Measurements from ENCODE around the gene SETDB1. TPM values are rescaled to one million over a fixed set of nuclear protein-coding genes. Genes with fewer than 3 reads are reported as not detected.

Gene SETDB1
- total RNA-seq, 2 experiments from 2014 or later, result 39.4 to 40.4 TPM

DNA sequence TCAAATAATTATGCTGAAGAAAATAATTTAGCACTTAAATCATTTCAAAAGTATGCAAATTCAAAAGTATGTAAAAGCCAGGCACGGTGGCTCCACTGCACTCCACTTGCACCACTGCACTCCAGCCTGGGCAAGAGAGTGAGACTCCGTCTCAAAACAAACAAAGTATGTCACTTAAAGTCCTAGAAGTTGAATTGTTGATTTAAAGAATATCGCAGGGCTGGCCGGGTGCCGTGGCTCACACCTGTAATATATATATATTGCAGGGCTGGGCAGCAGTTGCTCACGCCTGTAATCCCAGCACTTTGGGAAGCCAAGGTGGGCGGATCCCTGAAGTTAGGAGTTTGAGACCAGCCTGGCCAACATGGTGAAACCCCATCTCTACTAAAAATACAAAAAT is 8.8 kb upstream of the SETDB1 start:
- CTCF ChIA-PET, result interaction anchor here (0.5 kb wide), 1 partner anchor 1079 kb away, joined by 4 read pairs; no protein-coding TSS in a partner anchor
- no peaks in the 10 kb centered on the region for H3K9me3 ChIP-seq (ENCODE audit: control insufficient read depth in 1 of 2, insufficient read depth in 1 of 2, low read length in 2 of 2)
- H3K27me3 ChIP-seq (ENCODE audit: control insufficient read depth in 1 of 2, insufficient read depth in 2 of 2, low read length in 2 of 2), result no peaks in the 10 kb centered on the region
- no peak overlapping the region for H3K27ac Mint-ChIP-seq
- no peak for DNase-seq
- POLR2A ChIA-PET, result no interaction called here
- H3K4me1 Mint-ChIP-seq (ENCODE audit: low read depth), result peaks cover 4% of the 10 kb centered on the region
- H3K4me3 Mint-ChIP-seq, result no peak overlapping the region
- no peaks in the 10 kb centered on the region for H3K4me1 ChIP-seq (ENCODE audit: insufficient read depth, low read length)
- TF ChIP-seq CTCF (IDR thresholded peaks at IDR 0.05), result no peak
- H3K36me3 ChIP-seq (ENCODE audit: insufficient read depth, low read length), result no peaks in the 10 kb centered on the region
- ATAC-seq (ENCODE audit: poor library complexity), result no peak
- intact Hi-C loops (cut with DNase I, micrococcal nuclease), result no loop called here
- H3K27me3 Mint-ChIP-seq, result no peaks in the 10 kb centered on the region
- no peak overlapping the region for H3K4me3 ChIP-seq (ENCODE audit: low read length)
- H3K27ac ChIP-seq (ENCODE audit: low read depth in 1 of 2, low read length in 2 of 2), result no peak overlapping the region
- H3K9me3 Mint-ChIP-seq, result no peaks in the 10 kb centered on the region
- no peaks in the 10 kb centered on the region for H3K36me3 Mint-ChIP-seq (ENCODE audit: low read depth)

DNA sequence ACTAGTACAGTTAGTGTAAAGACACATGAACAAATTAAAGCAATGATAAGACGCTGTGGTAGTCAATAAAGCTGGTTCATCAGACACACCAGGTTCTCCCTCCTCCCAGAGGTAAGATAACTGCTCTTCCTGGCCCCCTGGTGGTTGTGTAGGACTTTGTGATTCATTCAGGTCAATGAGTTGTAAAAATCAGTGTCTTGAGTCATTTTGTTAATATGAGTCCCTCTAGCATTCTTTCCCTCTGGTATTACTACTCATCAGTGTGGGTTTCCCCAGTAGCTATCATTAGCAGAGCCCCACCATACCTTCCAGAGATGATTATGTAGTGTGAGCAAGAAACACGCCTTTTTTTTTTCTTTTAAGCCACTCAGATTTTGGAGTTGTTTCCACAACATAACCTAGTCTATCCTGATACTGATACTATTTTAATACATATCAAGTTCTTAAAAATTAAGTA is 3.6 kb upstream of the SETDB1 start:
- CTCF ChIA-PET, result interaction anchor here (0.5 to 1.6 kb wide), 25 partner anchors 8 to 388 kb away, joined by 3 to 7 read pairs (median 3); no protein-coding TSS in a partner anchor
- H3K4me3 Mint-ChIP-seq, result peak overlapping the region; percentile 42
- POLR2A ChIA-PET, result interaction anchor here (0.6 to 1.0 kb wide), 3 partner anchors 12 to 46 kb away, joined by 3 to 4 read pairs (median 3); partner anchors contain the start of gene ARNT

GRCh38 chr1:150925080-150925479 is 1.1 kb upstream of the SETDB1 start:
- Histone ChIP-seq H3K27ac (ENCODE audit: low read depth in 1 of 2, low read length in 2 of 2) (no peak overlapping the region), H3K4me1 (ENCODE audit: insufficient read depth, low read length) (peaks cover 15% of the 10 kb centered on the region), H3K9me3 (ENCODE audit: control insufficient read depth in 1 of 2, insufficient read depth in 1 of 2, low read length in 2 of 2) (no peaks in the 10 kb centered on the region), H3K36me3 (ENCODE audit: insufficient read depth, low read length) (peaks cover 23% of the 10 kb centered on the region), H3K27me3 (ENCODE audit: control insufficient read depth in 1 of 2, insufficient read depth in 2 of 2, low read length in 2 of 2) (no peaks in the 10 kb centered on the region), H3K4me3 (ENCODE audit: low read length) (peak overlapping the region; percentile 89)
- no peak for TF ChIP-seq CTCF (IDR thresholded peaks at IDR 0.05)
- ATAC-seq (ENCODE audit: poor library complexity), result no peak
- Mint-ChIP-seq H3K4me3 (peak overlapping the region; percentile 94), H3K4me1 (ENCODE audit: low read depth) (peaks cover 33% of the 10 kb centered on the region), H3K27me3 (no peaks in the 10 kb centered on the region), H3K27ac (peak overlapping the region; percentile 92), H3K9me3 (no peaks in the 10 kb centered on the region), H3K36me3 (ENCODE audit: low read depth) (peaks cover 43% of the 10 kb centered on the region)
- ChIA-PET POLR2A (interaction anchor here (1.0 to 1.8 kb wide), 3 partner anchors 161 to 361 kb away, joined by 3 to 6 read pairs (median 3); partner anchors contain the start of gene GOLPH3L), CTCF (no interaction called here)
- intact Hi-C loops (cut with DNase I, micrococcal nuclease), result loop anchor here (2.0 to 10.0 kb wide), 3 partner anchors 48 to 560 kb away; partner anchors contain the start of gene RPRD2 (in 1 of the 2)
- DNase-seq, result peak in 4 of 14 experiments; percentile 1 to 51 (median 24)

More for the DNA sequence above, 3.6 kb upstream of the SETDB1 start:
- TF ChIP-seq CTCF (IDR thresholded peaks at IDR 0.05), result peak; percentile 85
- H3K27ac ChIP-seq (ENCODE audit: low read depth in 1 of 2, low read length in 2 of 2), result no peak overlapping the region
- Mint-ChIP-seq H3K27me3 (no peaks in the 10 kb centered on the region), H3K36me3 (ENCODE audit: low read depth) (peaks cover 18% of the 10 kb centered on the region), H3K4me1 (ENCODE audit: low read depth) (peaks cover 26% of the 10 kb centered on the region), H3K9me3 (no peaks in the 10 kb centered on the region), H3K27ac (peak overlapping the region; percentile 2)
- no peaks in the 10 kb centered on the region for H3K9me3 ChIP-seq (ENCODE audit: control insufficient read depth in 1 of 2, insufficient read depth in 1 of 2, low read length in 2 of 2)
- ATAC-seq (ENCODE audit: poor library complexity) (peak; percentile 37), DNase-seq (peak; percentile 51 to 86 (median 66))
- peaks cover under 1% of the 10 kb centered on the region for H3K36me3 ChIP-seq (ENCODE audit: insufficient read depth, low read length)
- intact Hi-C loops (cut with DNase I, micrococcal nuclease), result loop anchor here (2.0 to 10.0 kb wide), 5 partner anchors 46 to 558 kb away; partner anchors contain the start of genes ARNT (in 1 of the 2) and RPRD2 (in 1 of the 2)
- peaks cover 11% of the 10 kb centered on the region for H3K4me1 ChIP-seq (ENCODE audit: insufficient read depth, low read length)
- no peaks in the 10 kb centered on the region for H3K27me3 ChIP-seq (ENCODE audit: control insufficient read depth in 1 of 2, insufficient read depth in 2 of 2, low read length in 2 of 2)
- H3K4me3 ChIP-seq (ENCODE audit: low read length), result no peak overlapping the region
